GM20000 (cell line): ENCODE results near the gene RIPOR2.

Experiments used
- DNase-seq: peaks from one replicate; pipeline ENCODE4 v3.0.0; 2012; ENCODE audit warnings: low spot score
- CTCF ChIP-seq: IDR thresholded peaks from 2 replicates; pipeline ENCODE4 v1.5.1; 2012; ENCODE audit warnings: mild to moderate bottlenecking, control low read depth; ENCODE audit errors: extremely low read depth, missing control alignments

The RIPOR2 gene

GRCh38 chr6:24966381-24966780 is 30.6 kb upstream of the RIPOR2 start:
- no peak for TF ChIP-seq CTCF
- DNase-seq: no peak

GRCh38 chr6:24963887-24964570 is 28.3 kb upstream of the RIPOR2 start:
- no peak for DNase-seq
- TF ChIP-seq CTCF: no peak

GRCh38 chr6:24963339-24963738 is 27.6 kb upstream of the RIPOR2 start:
- no peak for TF ChIP-seq CTCF
- no peak for DNase-seq

- no peak for DNase-seq
- TF ChIP-seq CTCF: no peak
These were observed 26.1 kb upstream of the RIPOR2 start for GRCh38 chr6:24961852-24962251.

GRCh38 chr6:24960991-24961475 is 25.3 kb upstream of the RIPOR2 start:
- no peak for DNase-seq

GRCh38 chr6:24959319-24959718 is 23.6 kb upstream of the RIPOR2 start:
- DNase-seq: no peak

More at GRCh38 chr6:24960991-24961475, 25.3 kb upstream of the RIPOR2 start:
- TF ChIP-seq CTCF: no peak

More at GRCh38 chr6:24959319-24959718, 23.6 kb upstream of the RIPOR2 start:
- no peak for TF ChIP-seq CTCF
